K562 (cell line): ENCODE results near the gene DPM2. TPM values are rescaled to one million over a fixed set of nuclear protein-coding genes. Genes with fewer than 3 reads are reported as not detected.

Experiments
- ARID2 ChIP-seq: fragments of 450-650 bp; IDR thresholded peaks from 2 replicates; pipeline ENCODE4 v1.6.1; 2017; ENCODE audit warnings: antibody characterized with exemption, mild to moderate bottlenecking
- ARID3B ChIP-seq: fragments of 250-450 bp; sonication (Bioruptor Pico); IDR thresholded peaks from 2 replicates; pipeline ENCODE4 v1.4.0; 2020; ENCODE audit warnings: borderline replicate concordance
- ATF2 ChIP-seq: sonication (generic); formaldehyde crosslinking; IDR thresholded peaks from 2 replicates; pipeline ENCODE4 v1.8.1; 2022; ENCODE audit warnings: missing genetic modification reagents
- CUX1 ChIP-seq: fragments of 200-800 bp; sonication (Bioruptor generic); IDR thresholded peaks from 2 replicates; pipeline ENCODE4 v1.6.1; 2016; ENCODE audit warnings: missing genetic modification characterization, missing compliant biosample characterization
- IRF1 ChIP-seq: sonication (generic); formaldehyde crosslinking; IDR thresholded peaks from 2 replicates; pipeline ENCODE4 v1.8.0; 2022; ENCODE audit warnings: missing genetic modification reagents, mild to moderate bottlenecking, borderline replicate concordance
- KDM5B ChIP-seq: fragments of 200-600 bp; sonication (generic); IDR thresholded peaks from 2 replicates; pipeline ENCODE4 v1.6.1; 2012; ENCODE audit warnings: low read depth, mild to moderate bottlenecking, moderate library complexity, low read length, control low read depth, inconsistent platforms; ENCODE audit not compliant: insufficient replicate concordance
- MCM2 ChIP-seq: fragments of 450-650 bp; IDR thresholded peaks from 2 replicates; pipeline ENCODE4 v1.6.1; 2017; ENCODE audit warnings: low read depth, mild to moderate bottlenecking
- NONO ChIP-seq, 2 experiments: fragments of 200-400 bp in 1 of 2; fragments of 450-650 bp in 1 of 2; formaldehyde crosslinking in 1 of 2; IDR thresholded peaks; 2 replicates each; pipeline ENCODE4 v1.6.1; 2017; ENCODE audit warnings: low read depth in 2 of 2, mild to moderate bottlenecking in 2 of 2, moderate library complexity in 2 of 2, low read length in 1 of 2
- RBM34 ChIP-seq: fragments of 200-400 bp; formaldehyde crosslinking; IDR thresholded peaks from 2 replicates; pipeline ENCODE4 v1.6.1; 2018; ENCODE audit warnings: low read length, borderline replicate concordance; ENCODE audit not compliant: insufficient read depth
- RFX5 ChIP-seq: IDR thresholded peaks from 2 replicates; pipeline ENCODE4 v1.6.1; 2011; ENCODE audit warnings: low read depth, mild to moderate bottlenecking, improper control_type of control experiment, low read length
- SUPT5H ChIP-seq: fragments of 450-650 bp; IDR thresholded peaks from 2 replicates; pipeline ENCODE4 v1.6.1; 2016
- ZBTB12 ChIP-seq: fragments of 250-450 bp; sonication (Bioruptor Pico); IDR thresholded peaks from 2 replicates; pipeline ENCODE4 v1.4.0; 2020
- ZBTB17 ChIP-seq: fragments of 450-650 bp; formaldehyde crosslinking; IDR thresholded peaks from 2 replicates; pipeline ENCODE4 v1.4.0; 2020; ENCODE audit warnings: mild to moderate bottlenecking
- ZC3H8 ChIP-seq: fragments of 450-650 bp; IDR thresholded peaks from 2 replicates; pipeline ENCODE4 v1.6.1; 2017
- ZFX ChIP-seq: sonication (generic); formaldehyde crosslinking; IDR thresholded peaks from 2 replicates; pipeline ENCODE4 v1.8.0; 2022; ENCODE audit warnings: mild to moderate bottlenecking, missing genetic modification reagents, moderate library complexity
- ZNF311 ChIP-seq: fragments of 250-450 bp; sonication (Bioruptor Pico); IDR thresholded peaks from 2 replicates; pipeline ENCODE4 v1.4.0; 2020; ENCODE audit warnings: mild to moderate bottlenecking, moderate library complexity
- ZNF41 ChIP-seq: fragments of 250-450 bp; sonication (Bioruptor Pico); conservative IDR thresholded peaks from 2 replicates; pipeline ENCODE4 v1.4.0; 2020; ENCODE audit warnings: mild to moderate bottlenecking
- polyA plus RNA-seq, 8 experiments: library from polyadenylated mRNA; depleted of rRNA in 4 of 8; stranded (reverse) in 5 of 8; unstranded in 3 of 8; fragments of >200 nt; fragmentation: Nextera tagmentation in 2 of 8; fragmentation: Illumina TruSeq in 1 of 8; extraction: Ambion mirVana in 2 of 8; extraction: Trizol in 1 of 8; gene quantifications; 2 replicates each; pipeline versions ENCODE4 v1.2.1 to v1.2.3, GENCODE V29; 2011 to 2014; ENCODE audit warnings: inconsistent platforms in 1 of 8, missing spikeins in 1 of 8
- total RNA-seq, 7 experiments: library from RNA; depleted of rRNA in 6 of 7; stranded (reverse); fragments of >200 nt in 6 of 7; fragmentation: Illumina TruSeq in 2 of 7; extraction: Trizol in 2 of 7; gene quantifications; 2 replicates each; pipeline versions ENCODE4 v1.2.1 to v1.2.3, GENCODE V29; 2011 to 2021; ENCODE audit warnings: low replicate concordance in 1 of 7

The DPM2 gene
- total and polyA plus RNA-seq, 9 of the 15 experiments (the other 6 are each of a cell fraction or from before 2014, with no cell fraction given): 43.5 to 126 (median 71.1) TPM

GRCh38 chr9:127980706-127981558 lies 43.3 kb upstream of the DPM2 start, which contains the start of gene EEIG1 (continued):
- TF ChIP-seq CUX1 (CRISPR knock-in tag): no peak
- TF ChIP-seq ZBTB17 (CRISPR knock-in tag): no peak
- no peak for TF ChIP-seq ZNF311
- no peak for TF ChIP-seq ATF2 (CRISPR knock-in tag)
- peak; percentile 81 for TF ChIP-seq SUPT5H
- TF ChIP-seq ARID2: no peak
- TF ChIP-seq ZC3H8: no peak
- TF ChIP-seq ZNF41 (CRISPR knock-in tag): no peak
- TF ChIP-seq NONO (IDR thresholded peaks at IDR 0.05; ENCODE audit: low read depth in 2 of 2, low read length in 1 of 2): peak in 1 of 2 experiments; percentile 75; a peak in 3 of 4 replicates
- no peak for TF ChIP-seq RFX5
- TF ChIP-seq ZBTB12 (CRISPR knock-in tag): no peak
- peak; percentile 68 for TF ChIP-seq KDM5B
- no peak for TF ChIP-seq RBM34
- peak; percentile 81 for TF ChIP-seq ZFX
- no peak for TF ChIP-seq MCM2
- no peak for TF ChIP-seq ARID3B
- no peak for TF ChIP-seq IRF1 (CRISPR knock-in tag)
